ENCODE measurements around the gene FRMD1.

The FRMD1 gene

DNA sequence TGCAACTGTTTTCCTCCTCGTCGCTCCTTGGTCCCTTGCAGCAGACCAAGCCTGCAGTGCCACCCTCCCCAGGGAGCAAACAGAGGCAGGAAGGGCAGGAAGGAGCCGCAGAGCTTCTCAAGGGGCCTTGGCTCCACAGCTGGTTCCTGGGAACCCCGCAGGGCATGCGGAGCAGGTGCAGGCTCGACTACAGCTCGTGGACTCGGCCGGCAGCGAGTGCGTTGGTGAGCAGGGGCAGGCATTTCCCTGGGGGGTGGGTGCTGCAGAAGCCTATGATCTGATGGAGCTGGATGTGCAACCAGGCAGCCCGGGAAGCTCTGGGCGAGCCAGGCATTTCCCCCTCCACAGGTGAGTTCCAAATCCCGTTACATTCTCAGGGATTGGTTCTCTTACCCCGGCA, 37.1 kb downstream of the FRMD1 start:
- TF ChIP-seq, protein P1, sequence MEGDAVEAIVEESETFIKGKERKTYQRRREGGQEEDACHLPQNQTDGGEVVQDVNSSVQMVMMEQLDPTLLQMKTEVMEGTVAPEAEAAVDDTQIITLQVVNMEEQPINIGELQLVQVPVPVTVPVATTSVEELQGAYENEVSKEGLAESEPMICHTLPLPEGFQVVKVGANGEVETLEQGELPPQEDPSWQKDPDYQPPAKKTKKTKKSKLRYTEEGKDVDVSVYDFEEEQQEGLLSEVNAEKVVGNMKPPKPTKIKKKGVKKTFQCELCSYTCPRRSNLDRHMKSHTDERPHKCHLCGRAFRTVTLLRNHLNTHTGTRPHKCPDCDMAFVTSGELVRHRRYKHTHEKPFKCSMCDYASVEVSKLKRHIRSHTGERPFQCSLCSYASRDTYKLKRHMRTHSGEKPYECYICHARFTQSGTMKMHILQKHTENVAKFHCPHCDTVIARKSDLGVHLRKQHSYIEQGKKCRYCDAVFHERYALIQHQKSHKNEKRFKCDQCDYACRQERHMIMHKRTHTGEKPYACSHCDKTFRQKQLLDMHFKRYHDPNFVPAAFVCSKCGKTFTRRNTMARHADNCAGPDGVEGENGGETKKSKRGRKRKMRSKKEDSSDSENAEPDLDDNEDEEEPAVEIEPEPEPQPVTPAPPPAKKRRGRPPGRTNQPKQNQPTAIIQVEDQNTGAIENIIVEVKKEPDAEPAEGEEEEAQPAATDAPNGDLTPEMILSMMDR (conservative IDR thresholded peaks at IDR 0.05): no peak
- H3K27ac ChIP-seq: no peak overlapping the region

DNA sequence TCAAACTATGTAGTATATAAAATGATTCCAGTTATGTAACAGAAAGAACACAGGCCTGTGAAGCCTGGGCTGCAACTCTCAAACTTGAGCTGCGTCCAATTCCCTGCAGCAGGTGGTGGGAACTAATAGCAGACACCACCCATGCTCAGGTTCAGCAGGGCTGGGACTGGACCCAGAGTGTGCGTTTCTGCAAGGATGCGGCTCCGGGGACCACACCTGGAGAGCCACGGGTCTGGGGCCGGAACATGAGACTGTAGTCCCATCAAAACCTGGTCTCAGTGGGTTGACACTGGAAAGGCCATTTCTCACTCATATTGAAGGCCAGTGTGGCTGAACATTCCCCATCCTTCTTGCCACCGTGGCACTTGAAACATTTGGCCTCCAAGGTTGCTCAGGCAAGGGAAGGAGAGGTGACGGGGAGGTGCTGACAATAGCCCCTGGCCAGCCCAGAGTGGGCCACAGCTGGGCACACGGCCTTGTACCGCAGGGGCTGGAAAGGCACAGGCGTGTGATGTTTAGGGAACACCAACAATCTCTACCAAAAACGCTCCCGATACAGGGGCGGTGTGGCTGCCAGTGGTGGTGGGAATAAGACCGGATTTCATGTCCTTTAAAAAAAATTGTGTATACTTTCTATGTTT, 38.0 kb downstream of the FRMD1 start:
- TF ChIP-seq, protein P1 (conservative IDR thresholded peaks at IDR 0.05): no peak
- no peak overlapping the region for H3K27ac ChIP-seq

DNA sequence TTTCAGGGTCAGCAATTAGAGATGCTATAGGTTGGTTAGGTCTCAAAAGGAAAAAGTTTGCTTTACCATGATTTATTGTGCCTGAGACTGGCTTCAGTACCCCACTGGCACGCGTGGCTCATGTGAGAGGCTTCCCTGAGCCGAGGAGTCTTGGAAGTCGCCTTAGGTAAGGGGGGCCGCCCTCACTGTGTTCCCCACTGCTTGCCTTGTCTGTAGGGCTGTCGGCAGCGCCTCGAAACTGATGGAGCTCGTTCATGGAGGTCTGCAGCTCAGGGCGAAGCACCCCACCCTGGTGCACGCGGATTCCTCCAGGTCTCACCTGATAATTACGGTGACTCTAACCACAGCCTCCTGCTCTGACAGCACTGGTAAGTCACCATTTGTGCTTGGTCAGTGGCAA, 39.2 kb downstream of the FRMD1 start:
- H3K27ac ChIP-seq: no peak overlapping the region
- TF ChIP-seq, protein P1 (conservative IDR thresholded peaks at IDR 0.05): no peak

DNA sequence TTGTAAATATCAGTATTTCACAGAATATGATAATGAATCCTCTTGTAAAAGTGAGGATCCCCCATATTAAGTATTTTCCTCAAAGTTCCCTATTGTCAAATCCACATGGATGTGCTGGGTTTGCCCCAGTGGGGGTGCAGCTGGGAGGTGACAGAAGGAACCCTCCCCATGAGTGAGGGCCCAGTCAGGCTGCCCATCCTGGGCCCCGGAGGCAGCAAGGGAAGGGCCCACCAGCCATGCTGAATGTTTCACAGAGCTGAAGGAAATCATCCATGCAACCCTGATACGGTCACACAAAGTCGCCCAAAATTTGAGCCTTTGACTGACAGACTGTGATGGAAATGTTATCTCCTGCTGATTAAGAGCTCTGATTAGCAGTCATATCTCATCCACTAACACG, 39.7 kb downstream of the FRMD1 start:
- TF ChIP-seq, protein P1 (conservative IDR thresholded peaks at IDR 0.05): no peak

DNA sequence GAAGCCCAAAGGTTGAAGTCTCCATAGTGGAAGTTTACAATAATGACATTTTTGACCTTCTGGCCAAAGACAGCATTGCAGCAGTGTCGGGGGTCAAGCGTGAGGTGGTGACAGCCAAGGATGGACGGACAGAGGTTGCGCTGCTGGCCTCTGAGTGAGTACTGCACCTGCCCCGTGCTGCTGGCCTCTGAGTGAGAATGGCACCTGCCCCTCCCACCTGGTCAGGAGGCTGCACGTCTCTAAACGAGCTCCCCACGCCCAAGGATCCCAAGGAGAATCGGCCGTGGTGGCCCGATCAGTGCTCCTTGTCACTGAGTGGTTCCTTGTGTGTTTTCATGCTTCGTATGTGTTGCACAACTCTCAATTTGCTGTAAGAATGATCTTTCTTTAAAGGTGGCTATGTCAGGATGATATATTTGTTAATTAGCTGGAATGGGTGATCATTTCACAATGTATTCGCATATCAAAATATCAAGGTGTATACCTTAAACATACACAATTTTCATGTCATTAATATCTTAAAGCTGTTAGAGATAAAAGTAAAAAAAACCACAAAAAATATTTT, 40.4 kb downstream of the FRMD1 start:
- TF ChIP-seq, protein P1 (conservative IDR thresholded peaks at IDR 0.05): no peak
- H3K27ac ChIP-seq: no peak overlapping the region

More for the DNA sequence above, 39.7 kb downstream of the FRMD1 start:
- no peak overlapping the region for H3K27ac ChIP-seq

DNA sequence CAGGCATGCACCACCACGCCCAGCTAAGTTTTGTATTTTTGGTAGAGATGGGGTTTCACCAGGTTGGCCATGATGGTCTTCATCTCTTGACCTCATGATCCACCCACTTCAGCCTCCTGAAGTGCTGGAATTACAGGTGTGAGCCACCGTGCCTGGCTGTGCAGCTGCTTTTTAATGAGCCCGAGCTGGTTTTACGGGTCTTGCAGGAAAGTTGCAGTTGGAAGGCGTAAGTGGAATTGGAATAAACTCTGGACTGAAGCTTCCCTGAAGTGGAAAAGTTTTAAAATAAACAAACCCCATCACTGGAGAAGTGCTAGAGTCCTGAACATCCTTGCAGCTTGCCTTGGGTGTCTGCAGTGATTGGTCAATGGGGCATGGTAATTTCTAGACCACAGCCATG, 41.2 kb downstream of the FRMD1 start:
- TF ChIP-seq, protein P1 (conservative IDR thresholded peaks at IDR 0.05): no peak
- peak overlapping the region; percentile 91; the same call in 1 of the 2 replicates for H3K27ac ChIP-seq

DNA sequence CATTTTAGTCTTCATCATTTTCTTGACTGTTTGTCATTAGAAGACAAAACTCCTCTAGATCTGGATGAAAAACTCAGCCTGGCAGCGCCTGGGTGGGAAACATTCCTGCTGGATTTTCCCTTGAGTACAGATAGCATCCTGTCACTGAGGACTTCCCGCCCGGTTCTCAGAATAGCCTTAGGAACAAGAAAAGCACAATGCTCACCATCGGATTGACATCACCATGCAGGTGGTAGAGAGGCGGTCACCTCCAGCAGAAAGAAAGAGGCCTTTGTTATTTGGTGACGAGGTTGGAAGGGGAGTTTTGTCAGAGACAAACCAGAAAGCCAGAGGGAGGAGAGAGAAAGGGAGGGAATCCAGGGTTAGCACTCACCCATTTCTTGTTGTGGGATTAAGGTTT, 41.8 kb downstream of the FRMD1 start:
- peak overlapping the region; percentile 91 for H3K27ac ChIP-seq
- TF ChIP-seq, protein P1 (conservative IDR thresholded peaks at IDR 0.05): no peak

All from VCaP (cell line).